HG02973 (cell line): ENCODE measurements around the gene ABCC4.

Experiments
- ATAC-seq: cut with Tn5 transposase; IDR thresholded peaks from one replicate; pipeline ENCODE4 v1.9.1; 2021; ENCODE audit warnings: moderate library complexity; ENCODE audit not compliant: unreplicated experiment

Gene ABCC4

GRCh38 chr13:95261956-95262355 is 39.3 kb downstream of the ABCC4 start:
- ATAC-seq: no peak

GRCh38 chr13:95260031-95260525 is 41.2 kb downstream of the ABCC4 start:
- peak; percentile 53 for ATAC-seq

GRCh38 chr13:95258619-95259194 is 42.5 kb downstream of the ABCC4 start:
- ATAC-seq: peak; percentile 35

GRCh38 chr13:95258098-95258497 is 43.2 kb downstream of the ABCC4 start:
- no peak for ATAC-seq

GRCh38 chr13:95256091-95256490 is 45.2 kb downstream of the ABCC4 start:
- no peak for ATAC-seq

GRCh38 chr13:95255072-95255732 is 46.0 kb downstream of the ABCC4 start:
- ATAC-seq: no peak

GRCh38 chr13:95254339-95254738 is 46.9 kb downstream of the ABCC4 start:
- ATAC-seq: no peak

- ATAC-seq: no peak
These were observed 48.2 kb downstream of the ABCC4 start for GRCh38 chr13:95253033-95253432.

GRCh38 chr13:95251641-95252040 is 49.6 kb downstream of the ABCC4 start:
- peak; percentile 36 for ATAC-seq

GRCh38 chr13:95250961-95251360 is 50.3 kb downstream of the ABCC4 start:
- ATAC-seq: no peak

- no peak for ATAC-seq
These were observed 52.3 kb downstream of the ABCC4 start for GRCh38 chr13:95248953-95249352.

- no peak for ATAC-seq
These were observed 53.4 kb downstream of the ABCC4 start for GRCh38 chr13:95247852-95248251.

- ATAC-seq: no peak
These were observed 54.1 kb downstream of the ABCC4 start for GRCh38 chr13:95247171-95247570.

GRCh38 chr13:95246292-95247082 is 54.8 kb downstream of the ABCC4 start:
- no peak for ATAC-seq

- peak; percentile 67 for ATAC-seq
These were observed 56.2 kb downstream of the ABCC4 start for GRCh38 chr13:95245071-95245470.

GRCh38 chr13:95243207-95243606 is 58.0 kb downstream of the ABCC4 start:
- no peak for ATAC-seq

- no peak for ATAC-seq
These were observed 59.9 kb downstream of the ABCC4 start for GRCh38 chr13:95241321-95241720.

- ATAC-seq: no peak
These were observed 62.0 kb downstream of the ABCC4 start for GRCh38 chr13:95239283-95239682.

GRCh38 chr13:95237310-95237870 is 63.9 kb downstream of the ABCC4 start:
- no peak for ATAC-seq

GRCh38 chr13:95236774-95237173 is 64.5 kb downstream of the ABCC4 start:
- ATAC-seq: no peak

GRCh38 chr13:95235974-95236373 is 65.3 kb downstream of the ABCC4 start:
- no peak for ATAC-seq
